GM12878 (cell line): ENCODE data around the gene UNC5CL. TPM values are rescaled to one million over a fixed set of nuclear protein-coding genes. Genes with fewer than 3 reads are reported as not detected.

Experiments
- ATAC-seq: fragments of 200-7000 bp; cut with Tn5 transposase; 3 replicates; pipeline ENCODE4 v1.9.1; 2020; ENCODE audit warnings: mild to moderate bottlenecking, moderate library complexity
- BruUV-seq: library from RNA; stranded (reverse); fragments of 400-500 nt; replicated peaks from 2 replicates; lab custom pipeline; 2021; lab: Mats Ljungman, UMichigan
- CTCF ChIA-PET: fragments of 300-600 bp; sonication (Branson Sonifier 250); formaldehyde crosslinking; extraction: SDS; loops from one replicate; lab custom pipeline; 2021; ENCODE audit warnings: inconsistent platforms; lab: Yijun Ruan, JAX
- POLR2A ChIA-PET: fragments of 350-600 bp; formaldehyde crosslinking; extraction: SDS; loops from one replicate; lab custom pipeline; 2021; ENCODE audit warnings: inconsistent platforms; lab: Charles Lee
- RAD21 ChIA-PET: fragments of 300-600 bp; sonication (Branson Sonifier 250); formaldehyde crosslinking; loops from one replicate; lab custom pipeline; 2023; ENCODE audit warnings: antibody characterized with exemption; ENCODE audit not compliant: unreplicated experiment; lab: Charles Lee
- SMC1A ChIA-PET: fragments of 300-600 bp; sonication (Branson Sonifier 250); formaldehyde crosslinking; loops from one replicate; lab custom pipeline; 2023; ENCODE audit not compliant: unreplicated experiment, uncharacterized antibody; lab: Charles Lee
- DNase-seq: peaks from one replicate; pipeline ENCODE4 v3.0.0-alpha.2; 2011; ENCODE audit warnings: low read depth, low spot score
- FAIRE-seq: peaks from 3 replicates; lab custom pipeline; 2011; peaks lifted over from hg19 to GRCh38; lab: Jason Lieb, UNC
- H2AFZ ChIP-seq: 2 replicates; pipeline ENCODE4 v1.6.0; 2011; ENCODE audit warnings: low read depth, low read length, control low read depth; ENCODE audit not compliant: control insufficient read depth
- H3K27ac ChIP-seq: 2 replicates; pipeline ENCODE4 v1.5.1; 2011; ENCODE audit warnings: control low read depth; ENCODE audit not compliant: control insufficient read depth, insufficient read depth
- H3K27me3 ChIP-seq, 2 experiments: replicated peaks in 1 of 2; 2 replicates each; pipeline versions ENCODE4 v1.6.0 to v1.6.1; 2011; ENCODE audit warnings: low read length in 1 of 2; ENCODE audit not compliant: control insufficient read depth in 2 of 2, insufficient read depth in 2 of 2
- H3K36me3 ChIP-seq, 2 experiments: 2 replicates each; pipeline ENCODE4 v1.5.1; 2011; ENCODE audit warnings: low read length in 1 of 2; ENCODE audit not compliant: control insufficient read depth in 2 of 2, insufficient read depth in 2 of 2
- H3K4me1 ChIP-seq: 2 replicates; pipeline ENCODE4 v1.6.1; 2011; ENCODE audit warnings: mild to moderate bottlenecking, low read length, moderate library complexity, mixed read lengths; ENCODE audit not compliant: control insufficient read depth, insufficient read depth
- H3K4me2 ChIP-seq: 2 replicates; pipeline ENCODE4 v1.6.0; 2011; ENCODE audit warnings: control low read depth; ENCODE audit not compliant: control insufficient read depth, insufficient read depth
- H3K4me3 ChIP-seq: fragments of 200-600 bp; sonication (generic); 2 replicates; pipeline ENCODE4 v1.5.1; 2016
- H3K79me2 ChIP-seq: 2 replicates; pipeline ENCODE4 v1.6.0; 2011; ENCODE audit warnings: low read length; ENCODE audit not compliant: control insufficient read depth, insufficient read depth
- H3K9ac ChIP-seq: 2 replicates; pipeline ENCODE4 v1.8.0; 2011; ENCODE audit warnings: low read length, control low read depth, mixed read lengths; ENCODE audit not compliant: control insufficient read depth, insufficient read depth
- H3K9me3 ChIP-seq: replicated peaks from 3 replicates; pipeline ENCODE4 v1.5.1; 2011; ENCODE audit warnings: mild to moderate bottlenecking, low read length; ENCODE audit not compliant: control insufficient read depth, insufficient read depth
- H4K20me1 ChIP-seq: 2 replicates; pipeline ENCODE4 v1.6.0; 2011; ENCODE audit not compliant: control insufficient read depth, insufficient read depth
- FOXK2 ChIP-seq: fragments of 450-650 bp; IDR thresholded peaks from 2 replicates; pipeline ENCODE4 v1.6.1; 2017; ENCODE audit warnings: mild to moderate bottlenecking, moderate library complexity
- IRF4 ChIP-seq: IDR thresholded peaks from 2 replicates; pipeline ENCODE4 v1.6.1; 2011; ENCODE audit warnings: low read depth, low read length
- MAX ChIP-seq: IDR thresholded peaks from 2 replicates; pipeline ENCODE4 v1.6.1; 2012; ENCODE audit warnings: low read depth, low read length, improper control_type of control experiment
- MYC ChIP-seq: IDR thresholded peaks from 2 replicates; pipeline ENCODE4 v1.6.1; 2011; ENCODE audit warnings: mild to moderate bottlenecking, low read length, moderate library complexity, inconsistent platforms; ENCODE audit not compliant: insufficient read depth, insufficient replicate concordance, insufficient read length, severe bottlenecking
- REST ChIP-seq: IDR thresholded peaks from 2 replicates; pipeline ENCODE4 v1.6.1; 2012; ENCODE audit warnings: mild to moderate bottlenecking, low read depth, low read length
- SMC3 ChIP-seq: IDR thresholded peaks from 2 replicates; pipeline ENCODE4 v1.6.1; 2011; ENCODE audit warnings: low read length, improper control_type of control experiment, borderline replicate concordance
- SREBF1 ChIP-seq: IDR thresholded peaks from 2 replicates; pipeline ENCODE4 v1.6.1; 2012; ENCODE audit warnings: mild to moderate bottlenecking, low read length
- TBL1XR1 ChIP-seq: IDR thresholded peaks from 2 replicates; pipeline ENCODE4 v1.6.1; 2012; ENCODE audit warnings: low read depth, low read length, improper control_type of control experiment
- TCF3 ChIP-seq: IDR thresholded peaks from 2 replicates; pipeline ENCODE4 v1.6.1; 2012; ENCODE audit warnings: low read depth, mild to moderate bottlenecking, low read length, borderline replicate concordance; ENCODE audit not compliant: insufficient read depth
- ZNF207 ChIP-seq: fragments of 450-650 bp; IDR thresholded peaks from 2 replicates; pipeline ENCODE4 v1.6.1; 2014; ENCODE audit warnings: antibody characterized with exemption, mild to moderate bottlenecking, borderline replicate concordance
- WGBS: methylation state at CpG from one replicate; pipeline ENCODE4 v1.1.6; 2016; ENCODE audit warnings: low lambda C conversion rate; ENCODE audit not compliant: insufficient replicate concordance, insufficient coverage; ENCODE audit errors: missing lambda C conversion rate; 5-methylcytosine and 5-hydroxymethylcytosine counted together
- in situ Hi-C: fragments of 300-500 bp; cut with MboI; formaldehyde crosslinking; loops from 9 replicates; pipeline ENCODE4 v1.14.3; 2018; ENCODE audit warnings: mixed read lengths
- intact Hi-C: fragments of 100-400 bp; cut with micrococcal nuclease; formaldehyde crosslinking; loops from one replicate; pipeline ENCODE4 v1.14.2; 2022; ENCODE audit not compliant: unreplicated experiment
- polyA plus RNA-seq, 11 experiments: library from polyadenylated mRNA; depleted of rRNA in 4 of 11; unstranded in 6 of 11; stranded (reverse) in 5 of 11; fragments of >200 nt; fragmentation: Nextera tagmentation in 4 of 11; fragmentation: Illumina TruSeq in 1 of 11; extraction: Ambion mirVana in 4 of 11; extraction: Trizol in 1 of 11; gene quantifications; 1 replicate in 1 of 11; 2 replicates in 10 of 11; pipeline versions ENCODE4 v1.2.1 to v1.2.3, GENCODE V29; 2011 to 2016; ENCODE audit warnings: inconsistent platforms in 2 of 11, missing spikeins in 2 of 11, low read depth in 1 of 11
- total RNA-seq, 4 experiments: library from RNA; depleted of rRNA in 3 of 4; stranded (reverse); fragments of >200 nt in 3 of 4; fragmentation: Illumina TruSeq in 1 of 4; extraction: Trizol in 1 of 4; gene quantifications; 2 replicates each; pipeline versions ENCODE4 v1.2.1 to v1.2.3, GENCODE V29; 2013 to 2021

Gene UNC5CL
- total and polyA plus RNA-seq, 10 of the 15 experiments (the other 5 are each of a cell fraction or from before 2014, with no cell fraction given): 0.11 to 1.2 (median 0.46) TPM; not detected in 1

GRCh38 chr6:41074692-41075436 is 35.8 kb upstream of the UNC5CL start:
- no peak for FAIRE-seq
- intact Hi-C loops: loop anchor here (5.0 to 10.0 kb wide), 2 partner anchors 242 to 660 kb away; partner anchors contain the start of gene TFEB
- WGBS: 47% methylated on average over 11 of the region's 11 CpGs
- RAD21 ChIA-PET: interaction anchor here (1.1 to 3.4 kb wide), 5 partner anchors 47 to 259 kb away, joined by 3 to 14 read pairs (median 4); no protein-coding TSS in a partner anchor
- no peak for TF ChIP-seq IRF4
- no peak for TF ChIP-seq SMC3
- TF ChIP-seq MYC: no peak
- no peak for TF ChIP-seq REST
- no peak for TF ChIP-seq FOXK2
- TF ChIP-seq ZNF207: no peak
- TF ChIP-seq MAX: no peak
- no peak for TF ChIP-seq SREBF1
- no peak for TF ChIP-seq TCF3
- no peak for TF ChIP-seq TBL1XR1
- TF ChIP-seq, all 136 proteins: peak for 0
- Histone ChIP-seq H3K9me3 (no peaks in the 10 kb centered on the region), H3K4me1 (peaks cover 7% of the 10 kb centered on the region; the same call in 1 of the 2 replicates), H3K4me2 (peak overlapping the region; percentile 78), H3K4me3 (peak overlapping the region; percentile 88), H3K36me3 (peaks cover 0 to 7% of the 10 kb centered on the region in 2 experiments; a peak in 1 of 4 replicates), H3K9ac (peak overlapping the region; percentile 94), H3K27ac (peak overlapping the region; percentile 99), H4K20me1 (no peaks in the 10 kb centered on the region), H2AFZ (no peak overlapping the region), H3K27me3 (no peaks in the 10 kb centered on the region), H3K79me2 (peaks cover 74% of the 10 kb centered on the region)
- POLR2A ChIA-PET: interaction anchor here (0.6 to 1.8 kb wide), 10 partner anchors 9 to 1858 kb away, joined by 3 to 6 read pairs (median 4); no protein-coding TSS in a partner anchor
- CTCF ChIA-PET: interaction anchor here (0.6 to 2.9 kb wide), 12 partner anchors 8 to 263 kb away, joined by 3 to 14 read pairs (median 4); no protein-coding TSS in a partner anchor
- DNase-seq: no peak
- no peak for ATAC-seq
- no TSS peak for BruUV-seq
- in situ Hi-C loops: no loop called here
- SMC1A ChIA-PET: interaction anchor here (0.6 to 2.9 kb wide), 11 partner anchors 9 to 259 kb away, joined by 3 to 15 read pairs (median 4); no protein-coding TSS in a partner anchor
